H1 (cell line): ENCODE data around the gene LRRFIP1. TPM values are rescaled to one million over a fixed set of nuclear protein-coding genes. Genes with fewer than 3 reads are reported as not detected.

ENCODE experiments used
- CTCF ChIA-PET: fragments of 300-600 bp; sonication (Branson Sonifier 250); formaldehyde crosslinking; loops from one replicate; lab custom pipeline; 2021; ENCODE audit not compliant: partially characterized antibody; lab: Charles Lee
- POLR2A ChIA-PET: fragments of 300-600 bp; sonication (Branson Sonifier 250); formaldehyde crosslinking; loops from one replicate; lab custom pipeline; 2021; ENCODE audit warnings: inconsistent platforms; ENCODE audit not compliant: partially characterized antibody; lab: Charles Lee
- DNase-seq, 2 experiments: peaks; one replicate each; pipeline versions ENCODE4 v3.0.0 to v3.0.0-alpha.2; 2010 to 2022; ENCODE audit warnings: low spot score in 2 of 2, low read depth in 1 of 2, mixed read lengths in 1 of 2
- FAIRE-seq: peaks from 2 replicates; lab custom pipeline; 2011; peaks lifted over from hg19 to GRCh38; lab: Jason Lieb, UNC
- H2AFZ ChIP-seq: 2 replicates; pipeline ENCODE4 v1.8.1; 2012; ENCODE audit warnings: low read length, inconsistent platforms
- H2AK5ac ChIP-seq: 2 replicates; pipeline ENCODE4 v1.6.1; 2013; ENCODE audit warnings: low read depth, low read length
- H2BK120ac ChIP-seq: replicated peaks from 2 replicates; pipeline ENCODE3; 2013; ENCODE audit warnings: low read depth, low read length, inconsistent platforms
- H2BK12ac ChIP-seq: 2 replicates; pipeline ENCODE4 v1.6.1; 2013; ENCODE audit warnings: low read depth, low read length
- H2BK15ac ChIP-seq: 2 replicates; pipeline ENCODE4 v1.6.1; 2013; ENCODE audit warnings: low read length
- H2BK20ac ChIP-seq: 2 replicates; pipeline ENCODE4 v1.6.1; 2013; ENCODE audit warnings: low read length
- H2BK5ac ChIP-seq: 2 replicates; pipeline ENCODE4 v1.6.1; 2013; ENCODE audit warnings: low read depth, low read length
- H3K14ac ChIP-seq: 2 replicates; pipeline ENCODE4 v1.6.1; 2013; ENCODE audit warnings: inconsistent platforms; ENCODE audit not compliant: insufficient read length
- H3K18ac ChIP-seq: 2 replicates; pipeline ENCODE4 v1.6.1; 2013; ENCODE audit warnings: low read length; ENCODE audit errors: extremely low read depth
- H3K23ac ChIP-seq: 2 replicates; pipeline ENCODE4 v1.6.1; 2013; ENCODE audit warnings: inconsistent platforms; ENCODE audit not compliant: insufficient read length
- H3K23me2 ChIP-seq: 2 replicates; pipeline ENCODE4 v1.6.1; 2013; ENCODE audit warnings: low read depth, low read length
- H3K27ac ChIP-seq: 2 replicates; pipeline ENCODE4 v1.6.1; 2011; ENCODE audit warnings: low read depth, low read length, inconsistent platforms
- H3K27me3 ChIP-seq, 4 experiments: replicated peaks in 1 of 4; 1 replicate in 1 of 4; 2 replicates in 3 of 4; pipeline versions ENCODE4 v1.6.1 to v1.8.1; 2011 to 2013; ENCODE audit warnings: low read length in 3 of 4, mild to moderate bottlenecking in 3 of 4, inconsistent platforms in 2 of 4, mixed read lengths in 2 of 4, moderate library complexity in 1 of 4; ENCODE audit not compliant: control insufficient read depth in 3 of 4, insufficient read depth in 3 of 4; ENCODE audit errors: extremely low read depth in 1 of 4
- H3K36me3 ChIP-seq, 4 experiments: 2 replicates each; pipeline versions ENCODE4 v1.6.1 to v1.8.1; 2011 to 2013; ENCODE audit warnings: mild to moderate bottlenecking in 4 of 4, low read length in 3 of 4, moderate library complexity in 2 of 4, control low read depth in 1 of 4, inconsistent platforms in 1 of 4; ENCODE audit not compliant: insufficient read depth in 4 of 4, control insufficient read depth in 2 of 4
- H3K4ac ChIP-seq: replicated peaks from 2 replicates; pipeline ENCODE3; 2013; ENCODE audit warnings: low read length, low read depth, mixed read lengths, inconsistent platforms; ENCODE audit not compliant: insufficient read length
- H3K4me1 ChIP-seq, 4 experiments: replicated peaks in 1 of 4; 1 replicate in 1 of 4; 2 replicates in 3 of 4; pipeline versions ENCODE4 v1.6.1 to v1.8.1; 2011 to 2013; ENCODE audit warnings: low read length in 3 of 4, inconsistent platforms in 2 of 4, mixed read lengths in 1 of 4; ENCODE audit not compliant: insufficient read depth in 4 of 4, control insufficient read depth in 3 of 4
- H3K4me2 ChIP-seq, 2 experiments: 2 replicates each; pipeline versions ENCODE4 v1.6.1 to v1.8.1; 2011 to 2013; ENCODE audit warnings: low read depth in 2 of 2, low read length in 2 of 2, control low read depth in 1 of 2, inconsistent platforms in 1 of 2, mild to moderate bottlenecking in 1 of 2; ENCODE audit not compliant: insufficient read depth in 1 of 2
- H3K4me3 ChIP-seq, 4 experiments: fragments of 200-600, 300-600 bp in 1 of 4; sonication (generic), shearing (Covaris generic), sonication (Bioruptor Twin) in 1 of 4; 2 replicates each; pipeline versions ENCODE4 v1.5.1 to v1.8.1; 2011 to 2016; ENCODE audit warnings: low read length in 4 of 4, low read depth in 3 of 4, control low read depth in 2 of 4, inconsistent platforms in 2 of 4, mild to moderate bottlenecking in 2 of 4, mixed read lengths in 1 of 4, moderate library complexity in 1 of 4; ENCODE audit not compliant: insufficient read depth in 2 of 4; ENCODE audit errors: extremely low read depth in 1 of 4
- H3K56ac ChIP-seq: replicated peaks from 2 replicates; pipeline ENCODE3; 2013; ENCODE audit warnings: low read depth, mild to moderate bottlenecking, mixed read lengths, low read length, inconsistent platforms; ENCODE audit not compliant: insufficient read length
- H3K79me1 ChIP-seq: 2 replicates; pipeline ENCODE4 v1.6.1; 2013; ENCODE audit warnings: low read depth, low read length, control low read depth
- H3K79me2 ChIP-seq, 2 experiments: 2 replicates each; pipeline versions ENCODE4 v1.6.1 to v1.8.1; 2012 to 2013; ENCODE audit warnings: low read length in 2 of 2, mild to moderate bottlenecking in 2 of 2, inconsistent platforms in 1 of 2; ENCODE audit not compliant: insufficient read depth in 2 of 2, control insufficient read depth in 1 of 2
- H3K9ac ChIP-seq, 4 experiments: replicated peaks in 1 of 4; 1 replicate in 1 of 4; 2 replicates in 3 of 4; pipeline versions ENCODE4 v1.6.1 to v1.8.1; 2011 to 2013; ENCODE audit warnings: low read depth in 3 of 4, low read length in 3 of 4, control low read depth in 2 of 4, mild to moderate bottlenecking in 2 of 4, moderate library complexity in 2 of 4, inconsistent platforms in 1 of 4; ENCODE audit errors: extremely low read depth in 1 of 4
- H3K9me3 ChIP-seq, 2 experiments: 2 replicates each; pipeline versions ENCODE4 v1.6.1 to v1.8.1; 2012 to 2013; ENCODE audit warnings: mild to moderate bottlenecking in 2 of 2, moderate library complexity in 2 of 2, control low read depth in 1 of 2, inconsistent platforms in 1 of 2, low read depth in 1 of 2, low read length in 1 of 2, mixed read lengths in 1 of 2; ENCODE audit not compliant: insufficient read depth in 2 of 2
- H4K20me1 ChIP-seq, 2 experiments: replicated peaks in 1 of 2; 2 replicates each; pipeline versions ENCODE3 to v1.8.1; 2011 to 2013; ENCODE audit warnings: inconsistent platforms in 2 of 2, low read length in 2 of 2, mild to moderate bottlenecking in 1 of 2; ENCODE audit not compliant: insufficient read depth in 2 of 2, control insufficient read depth in 1 of 2
- H4K5ac ChIP-seq: 2 replicates; pipeline ENCODE4 v1.6.1; 2013; ENCODE audit warnings: low read length, low read depth, mixed read lengths, inconsistent platforms; ENCODE audit not compliant: insufficient read length
- H4K8ac ChIP-seq: 2 replicates; pipeline ENCODE4 v1.8.0; 2013; ENCODE audit warnings: mild to moderate bottlenecking, moderate library complexity, low read length, inconsistent platforms; ENCODE audit not compliant: insufficient read depth; ENCODE audit errors: extremely low read depth
- H4K91ac ChIP-seq: replicated peaks from 2 replicates; pipeline ENCODE3; 2013; ENCODE audit warnings: low read length, mixed read lengths, inconsistent platforms; ENCODE audit not compliant: insufficient read length
- ASH2L ChIP-seq: fragments of 200-600, 300-600 bp; sonication (generic); IDR thresholded peaks from one replicate; pipeline ENCODE4 v1.7.1; 2017; ENCODE audit warnings: low read length
- EP300 ChIP-seq, 2 experiments: IDR thresholded peaks; 1 replicate in 1 of 2; 2 replicates in 1 of 2; pipeline ENCODE4 v1.6.1; 2011 to 2012; ENCODE audit warnings: low read depth in 2 of 2, low read length in 2 of 2, mild to moderate bottlenecking in 2 of 2, borderline replicate concordance in 1 of 2, inconsistent platforms in 1 of 2, moderate library complexity in 1 of 2
- GABPA ChIP-seq: IDR thresholded peaks from 2 replicates; pipeline ENCODE4 v1.6.1; 2011; ENCODE audit warnings: mild to moderate bottlenecking, low read length, moderate library complexity, borderline replicate concordance; ENCODE audit not compliant: insufficient read depth
- HDAC6 ChIP-seq: IDR thresholded peaks from one replicate; pipeline ENCODE4 v1.7.1; 2012; ENCODE audit warnings: low read depth, mild to moderate bottlenecking, inconsistent platforms, low read length, moderate library complexity
- JUN ChIP-seq: IDR thresholded peaks from 2 replicates; pipeline ENCODE4 v1.6.1; 2011; ENCODE audit warnings: low read depth, mild to moderate bottlenecking, improper control_type of control experiment, low read length
- RBBP5 ChIP-seq: IDR thresholded peaks from 2 replicates; pipeline ENCODE4 v1.7.1; 2012; ENCODE audit warnings: low read depth, mild to moderate bottlenecking, inconsistent platforms, low read length, moderate library complexity, borderline replicate concordance
- RFX5 ChIP-seq: IDR thresholded peaks from 2 replicates; pipeline ENCODE4 v1.6.1; 2011; ENCODE audit warnings: low read depth, low read length, improper control_type of control experiment, borderline replicate concordance
- SIN3A ChIP-seq, 2 experiments: IDR thresholded peaks in 1 of 2; conservative IDR thresholded peaks in 1 of 2; 2 replicates each; pipeline ENCODE4 v1.6.1; 2011 to 2012; ENCODE audit warnings: low read length in 2 of 2, improper control_type of control experiment in 1 of 2, low read depth in 1 of 2, mild to moderate bottlenecking in 1 of 2
- SIX5 ChIP-seq: IDR thresholded peaks from 2 replicates; pipeline ENCODE4 v1.6.1; 2011; ENCODE audit warnings: mild to moderate bottlenecking, low read depth, low read length
- SP4 ChIP-seq: IDR thresholded peaks from 2 replicates; pipeline ENCODE4 v1.6.1; 2012; ENCODE audit warnings: low read length, inconsistent platforms
- USF2 ChIP-seq: IDR thresholded peaks from 2 replicates; pipeline ENCODE4 v1.6.1; 2011; ENCODE audit warnings: low read length, improper control_type of control experiment
- WGBS, 2 experiments: shearing (Covaris generic) in 1 of 2; methylation state at CpG; one replicate each; pipeline versions ENCODE4 v1.1.6 to v1.1.7; 2013 to 2015; ENCODE audit warnings: low lambda C conversion rate in 2 of 2, mixed read lengths in 2 of 2, inconsistent platforms in 1 of 2, low coverage in 1 of 2, missing lambda C conversion rate in 1 of 2; ENCODE audit not compliant: insufficient replicate concordance in 2 of 2, insufficient coverage in 1 of 2, insufficient read length in 1 of 2; ENCODE audit errors: extremely low coverage in 1 of 2, missing lambda C conversion rate in 1 of 2; 5-methylcytosine and 5-hydroxymethylcytosine counted together
- polyA plus RNA-seq, 7 experiments: library from polyadenylated mRNA; depleted of rRNA in 3 of 7; stranded (reverse) in 5 of 7; unstranded in 2 of 7; fragments of >200 nt in 5 of 7; fragments of 200-250 nt in 2 of 7; gene quantifications; 1 replicate in 5 of 7; 2 replicates in 1 of 7; 4 replicates in 1 of 7; pipeline versions ENCODE4 v1.2.1 to v1.2.3, GENCODE V29; 2011 to 2013; ENCODE audit warnings: missing spikeins in 2 of 7, mixed read lengths in 2 of 7
- total RNA-seq: library from RNA; stranded (reverse); fragmentation: NEBNext Ultra II Directional; extraction: Animal tissue kit (Norgen Biotek cat#: 25700); gene quantifications from 2 replicates; pipeline ENCODE4 v1.2.1, GENCODE V29; 2021

Gene LRRFIP1
- total and polyA plus RNA-seq, 2 of the 8 experiments (the other 6 are each of a cell fraction or from before 2014, with no cell fraction given): 12.1 to 75.8 TPM

- Histone ChIP-seq H4K5ac (no peak overlapping the region), H3K27ac (no peak overlapping the region), H2AFZ (no peak overlapping the region), H4K91ac (no peak overlapping the region), H2AK5ac (no peak overlapping the region), H3K18ac (no peak overlapping the region), H3K4me2 (no peak overlapping the region), H3K79me2 (peaks cover 0 to 12% of the 10 kb centered on the region in 2 experiments; a peak in 3 of 4 replicates), H2BK120ac (no peak overlapping the region), H3K4ac (no peak overlapping the region), H3K79me1 (peaks cover 11% of the 10 kb centered on the region), H3K4me3 (no peak overlapping the region), H3K14ac (no peak overlapping the region), H4K20me1 (peaks cover 0 to 2% of the 10 kb centered on the region in 2 experiments), H2BK12ac (no peak overlapping the region), H3K23ac (no peak overlapping the region), H3K23me2 (peaks cover 5% of the 10 kb centered on the region), H3K4me1 (peaks cover 3 to 13% (median 8%) of the 10 kb centered on the region in 4 experiments; a peak in 5 of 7 replicates), H3K9ac (no peak overlapping the region), H4K8ac (no peak overlapping the region), H3K9me3 (no peaks in the 10 kb centered on the region; a peak in 1 of 4 replicates), H2BK20ac (no peak overlapping the region), H3K36me3 (peaks cover 0 to 4% (median 0%) of the 10 kb centered on the region in 4 experiments; a peak in 2 of 8 replicates), H2BK5ac (no peak overlapping the region), H2BK15ac (no peak overlapping the region), H3K27me3 (peaks cover 0 to 31% (median 24%) of the 10 kb centered on the region in 4 experiments; a peak in 6 of 7 replicates), H3K56ac (no peak overlapping the region)
- DNase-seq: no peak
- POLR2A ChIA-PET: interaction anchor here (0.6 to 1.1 kb wide), 2 partner anchors 9 to 14 kb away, joined by 3 read pairs; no protein-coding TSS in a partner anchor
- WGBS, 2 experiments: 78% methylated on average over 8 of the region's 8 CpGs; no CpG with 5 or more reads in 1 of the 2 experiments
- no peak for FAIRE-seq
- CTCF ChIA-PET: interaction anchor here (0.8 to 1.9 kb wide), 3 partner anchors 15 to 41 kb away, joined by 3 to 7 read pairs (median 3); no protein-coding TSS in a partner anchor
- TF ChIP-seq EP300 (IDR thresholded peaks at IDR 0.05; ENCODE audit: borderline replicate concordance in 1 of 2, low read depth in 2 of 2, low read length in 2 of 2) (no peak), SIX5 (no peak), SP4 (no peak), HDAC6 (no peak), RFX5 (no peak), USF2 (no peak), GABPA (no peak), RBBP5 (no peak), JUN (no peak), SIN3A (conservative IDR thresholded peaks at IDR 0.05 in 1 of 2, IDR thresholded peaks at IDR 0.05 in 1 of 2; ENCODE audit: low read depth in 1 of 2, low read length in 2 of 2) (no peak), ASH2L (no peak)
Measured at GRCh38 chr2:237629739-237630138, 2.4 kb downstream of the LRRFIP1 start.
